H1 (cell line): ENCODE measurements around the gene PLA2G10. TPM values are rescaled to one million over a fixed set of nuclear protein-coding genes. Genes with fewer than 3 reads are reported as not detected.

Experiments
- BACH1 ChIP-seq: IDR thresholded peaks from 2 replicates; pipeline ENCODE4 v1.6.1; 2012; ENCODE audit warnings: low read length, improper control_type of control experiment
- BRCA1 ChIP-seq: IDR thresholded peaks from 2 replicates; pipeline ENCODE4 v1.6.1; 2012; ENCODE audit warnings: low read depth, low read length, improper control_type of control experiment
- CBX5 ChIP-seq: fragments of 300-800, 300-1000 bp; sonication (generic); IDR thresholded peaks from 2 replicates; pipeline ENCODE4 v1.7.1; 2016; ENCODE audit warnings: antibody characterized with exemption, low read length, low read depth
- CEBPB ChIP-seq: IDR thresholded peaks from 2 replicates; pipeline ENCODE4 v1.6.1; 2012; ENCODE audit warnings: low read depth, low read length
- EGR1 ChIP-seq: IDR thresholded peaks from 2 replicates; pipeline ENCODE4 v1.6.1; 2011; ENCODE audit warnings: low read depth, low read length, borderline replicate concordance
- GABPA ChIP-seq: IDR thresholded peaks from 2 replicates; pipeline ENCODE4 v1.6.1; 2011; ENCODE audit warnings: mild to moderate bottlenecking, low read length, moderate library complexity, borderline replicate concordance; ENCODE audit not compliant: insufficient read depth
- JUN ChIP-seq: IDR thresholded peaks from 2 replicates; pipeline ENCODE4 v1.6.1; 2011; ENCODE audit warnings: low read depth, mild to moderate bottlenecking, improper control_type of control experiment, low read length
- KDM4A ChIP-seq: IDR thresholded peaks from one replicate; pipeline ENCODE4 v1.7.1; 2012; ENCODE audit warnings: low read depth, mild to moderate bottlenecking, moderate library complexity, low read length, inconsistent platforms; ENCODE audit not compliant: severe bottlenecking
- NRF1 ChIP-seq: IDR thresholded peaks from 2 replicates; pipeline ENCODE4 v1.6.1; 2011; ENCODE audit warnings: mild to moderate bottlenecking, low read depth, low read length, improper control_type of control experiment
- POLR2A ChIP-seq, 2 experiments: IDR thresholded peaks; 1 replicate in 1 of 2; 2 replicates in 1 of 2; pipeline ENCODE4 v1.6.1; 2011; ENCODE audit warnings: low read depth in 2 of 2, low read length in 2 of 2, mild to moderate bottlenecking in 2 of 2; ENCODE audit errors: control extremely low read depth in 1 of 2
- POLR2AphosphoS5 ChIP-seq: IDR thresholded peaks from 2 replicates; pipeline ENCODE4 v1.6.1; 2011; ENCODE audit warnings: low read depth, low read length
- RBBP5 ChIP-seq: IDR thresholded peaks from 2 replicates; pipeline ENCODE4 v1.7.1; 2012; ENCODE audit warnings: low read depth, mild to moderate bottlenecking, inconsistent platforms, low read length, moderate library complexity, borderline replicate concordance
- SP4 ChIP-seq: IDR thresholded peaks from 2 replicates; pipeline ENCODE4 v1.6.1; 2012; ENCODE audit warnings: low read length, inconsistent platforms
- SRF ChIP-seq: IDR thresholded peaks from 2 replicates; pipeline ENCODE4 v1.6.1; 2011; ENCODE audit warnings: mild to moderate bottlenecking, low read depth, low read length, moderate library complexity
- TAF7 ChIP-seq: optimal IDR thresholded peaks from 2 replicates; pipeline ENCODE3; 2011; ENCODE audit warnings: low read depth, mild to moderate bottlenecking, inconsistent platforms, low read length, moderate library complexity, borderline replicate concordance
- TBP ChIP-seq: IDR thresholded peaks from 2 replicates; pipeline ENCODE4 v1.6.1; 2011; ENCODE audit warnings: low read depth, low read length, improper control_type of control experiment
- TCF12 ChIP-seq: IDR thresholded peaks from 2 replicates; pipeline ENCODE4 v1.6.1; 2011; ENCODE audit warnings: low read depth, mild to moderate bottlenecking, low read length
- TEAD4 ChIP-seq: IDR thresholded peaks from 2 replicates; pipeline ENCODE4 v1.6.1; 2012; ENCODE audit warnings: low read depth, low read length, inconsistent platforms, mixed read lengths
- YY1 ChIP-seq: IDR thresholded peaks from 2 replicates; pipeline ENCODE4 v1.6.1; 2011; ENCODE audit warnings: low read depth, mild to moderate bottlenecking, low read length
- ZNF274 ChIP-seq: IDR thresholded peaks from 2 replicates; pipeline ENCODE4 v1.7.0; 2012; ENCODE audit warnings: low read length, borderline replicate concordance; ENCODE audit errors: extremely low read depth
- polyA plus RNA-seq, 7 experiments: library from polyadenylated mRNA; depleted of rRNA in 3 of 7; stranded (reverse) in 5 of 7; unstranded in 2 of 7; fragments of >200 nt in 5 of 7; fragments of 200-250 nt in 2 of 7; gene quantifications; 1 replicate in 5 of 7; 2 replicates in 1 of 7; 4 replicates in 1 of 7; pipeline versions ENCODE4 v1.2.1 to v1.2.3, GENCODE V29; 2011 to 2013; ENCODE audit warnings: missing spikeins in 2 of 7, mixed read lengths in 2 of 7
- total RNA-seq: library from RNA; stranded (reverse); fragmentation: NEBNext Ultra II Directional; extraction: Animal tissue kit (Norgen Biotek cat#: 25700); gene quantifications from 2 replicates; pipeline ENCODE4 v1.2.1, GENCODE V29; 2021
- TF ChIP-seq, protein P1 (sequence below): IDR thresholded peaks from 2 replicates; pipeline ENCODE4 v1.6.1; 2012; ENCODE audit warnings: inconsistent platforms
- TF ChIP-seq, protein P2 (sequence below): IDR thresholded peaks from 2 replicates; pipeline ENCODE4 v1.6.1; 2012; ENCODE audit warnings: low read length, inconsistent platforms
- TF ChIP-seq, protein P3 (sequence below): IDR thresholded peaks from 2 replicates; pipeline ENCODE4 v1.6.1; 2012; ENCODE audit warnings: inconsistent platforms

Gene PLA2G10
- total and polyA plus RNA-seq, 2 of the 8 experiments (the other 6 are each of a cell fraction or from before 2014, with no cell fraction given), result 0.60 to 2.2 TPM

GRCh38 chr16:14632693-14633569, 61.2 kb downstream of the PLA2G10 start, which contains the start of gene BFAR (continued):
- peak; percentile 97 for TF ChIP-seq POLR2AphosphoS5
- TF ChIP-seq KDM4A, result no peak
- no peak for TF ChIP-seq TEAD4
- TF ChIP-seq CEBPB, result no peak; the same call in 1 of the 2 replicates
- TF ChIP-seq RBBP5, result 0 out of 2 replicates have a peak, but pooled peaks have one; percentile 32
- no peak for TF ChIP-seq JUN
- TF ChIP-seq, protein P1, sequence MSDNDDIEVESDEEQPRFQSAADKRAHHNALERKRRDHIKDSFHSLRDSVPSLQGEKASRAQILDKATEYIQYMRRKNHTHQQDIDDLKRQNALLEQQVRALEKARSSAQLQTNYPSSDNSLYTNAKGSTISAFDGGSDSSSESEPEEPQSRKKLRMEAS, result peak; percentile 45; the same call in 1 of the 2 replicates
- TF ChIP-seq, protein P2, sequence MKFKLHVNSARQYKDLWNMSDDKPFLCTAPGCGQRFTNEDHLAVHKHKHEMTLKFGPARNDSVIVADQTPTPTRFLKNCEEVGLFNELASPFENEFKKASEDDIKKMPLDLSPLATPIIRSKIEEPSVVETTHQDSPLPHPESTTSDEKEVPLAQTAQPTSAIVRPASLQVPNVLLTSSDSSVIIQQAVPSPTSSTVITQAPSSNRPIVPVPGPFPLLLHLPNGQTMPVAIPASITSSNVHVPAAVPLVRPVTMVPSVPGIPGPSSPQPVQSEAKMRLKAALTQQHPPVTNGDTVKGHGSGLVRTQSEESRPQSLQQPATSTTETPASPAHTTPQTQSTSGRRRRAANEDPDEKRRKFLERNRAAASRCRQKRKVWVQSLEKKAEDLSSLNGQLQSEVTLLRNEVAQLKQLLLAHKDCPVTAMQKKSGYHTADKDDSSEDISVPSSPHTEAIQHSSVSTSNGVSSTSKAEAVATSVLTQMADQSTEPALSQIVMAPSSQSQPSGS, result no peak
- no peak for TF ChIP-seq BRCA1
- no peak for TF ChIP-seq ZNF274
- TF ChIP-seq NRF1, result no peak
- no peak for TF ChIP-seq YY1
- TF ChIP-seq TCF12, result 0 out of 2 replicates have a peak, but pooled peaks have one; percentile 12
- peak; percentile 98 for TF ChIP-seq TBP
- no peak for TF ChIP-seq GABPA
- no peak for TF ChIP-seq CBX5
- TF ChIP-seq SRF, result no peak
- peak; percentile 98 for TF ChIP-seq POLR2A (IDR thresholded peaks at IDR 0.05; ENCODE audit: control extremely low read depth in 1 of 2, low read depth in 2 of 2, low read length in 2 of 2)
- TF ChIP-seq, protein P3, sequence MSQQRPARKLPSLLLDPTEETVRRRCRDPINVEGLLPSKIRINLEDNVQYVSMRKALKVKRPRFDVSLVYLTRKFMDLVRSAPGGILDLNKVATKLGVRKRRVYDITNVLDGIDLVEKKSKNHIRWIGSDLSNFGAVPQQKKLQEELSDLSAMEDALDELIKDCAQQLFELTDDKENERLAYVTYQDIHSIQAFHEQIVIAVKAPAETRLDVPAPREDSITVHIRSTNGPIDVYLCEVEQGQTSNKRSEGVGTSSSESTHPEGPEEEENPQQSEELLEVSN, result 0 out of 2 replicates have a peak, but pooled peaks have one; percentile 31
- TF ChIP-seq EGR1, result peak; percentile 70
- TF ChIP-seq BACH1, result no peak
- 0 out of 2 replicates have a peak, but pooled peaks have one; percentile 28 for TF ChIP-seq SP4
- peak; percentile 96 for TF ChIP-seq TAF7
